OCI-LY3 (cell line): ENCODE results near the gene SLC6A20.

ENCODE experiments used
- H2AFZ ChIP-seq: fragments of 200-600, 300-600 bp; shearing (Covaris generic); 2 replicates; pipeline ENCODE4 v1.6.0; 2014; ENCODE audit warnings: antibody characterized with exemption, low read depth, low read length
- H3K27ac ChIP-seq: fragments of 200-600, 300-600 bp; sonication (generic); 2 replicates; pipeline ENCODE4 v1.5.1; 2014; ENCODE audit warnings: mild to moderate bottlenecking, low read length, moderate library complexity, mixed read lengths
- H3K27me3 ChIP-seq: fragments of 200-600, 300-600 bp; sonication (generic); 2 replicates; pipeline ENCODE4 v1.6.1; 2014; ENCODE audit warnings: low read depth, low read length, mixed read lengths
- H3K36me3 ChIP-seq: fragments of 200-600, 300-600 bp; sonication (generic); replicated peaks from 2 replicates; pipeline ENCODE3; 2014; ENCODE audit warnings: low read depth, low read length, mixed read lengths
- H3K4me1 ChIP-seq: fragments of 300-600, 200-600 bp; sonication (generic); 2 replicates; pipeline ENCODE4 v1.6.1; 2014; ENCODE audit warnings: low read length, mixed read lengths
- H3K4me2 ChIP-seq: fragments of 200-600, 300-600 bp; sonication (generic); 2 replicates; pipeline ENCODE4 v1.6.1; 2014; ENCODE audit warnings: low read length, mixed read lengths
- H3K4me3 ChIP-seq: fragments of 300-600, 200-600 bp; sonication (generic); 2 replicates; pipeline ENCODE4 v1.5.1; 2014; ENCODE audit warnings: antibody characterized with exemption, mild to moderate bottlenecking, low read length, moderate library complexity
- H3K79me2 ChIP-seq: fragments of 300-600, 200-600 bp; shearing (Covaris generic); 2 replicates; pipeline ENCODE4 v1.6.1; 2014; ENCODE audit warnings: mild to moderate bottlenecking, low read length, mixed read lengths
- H3K9ac ChIP-seq: fragments of 300-600, 200-600 bp; shearing (Covaris generic); 2 replicates; pipeline ENCODE4 v1.6.0; 2014; ENCODE audit warnings: mild to moderate bottlenecking, low read length, moderate library complexity
- H3K9me3 ChIP-seq: fragments of 200-600, 300-600 bp; shearing (Covaris generic); 2 replicates; pipeline ENCODE4 v1.6.1; 2014; ENCODE audit warnings: low read length, mixed read lengths; ENCODE audit not compliant: insufficient read depth
- H4K20me1 ChIP-seq: fragments of 200-600, 300-600 bp; sonication (generic); 2 replicates; pipeline ENCODE4 v1.6.1; 2016; ENCODE audit warnings: low read length, mixed read lengths; ENCODE audit not compliant: insufficient read depth
- EZH2phosphoT487 ChIP-seq: fragments of 200-600 bp; shearing (Covaris generic); IDR thresholded peaks from 2 replicates; pipeline ENCODE4 v1.6.1; 2018; ENCODE audit warnings: antibody characterized with exemption, mixed run types, low read depth
- TF ChIP-seq, protein P1 (sequence below): fragments of 200-600, 300-600 bp; sonication (generic); IDR thresholded peaks from 2 replicates; pipeline ENCODE4 v1.5.1; 2014; ENCODE audit warnings: antibody characterized with exemption, low read length, low read depth

SLC6A20 gene

DNA sequence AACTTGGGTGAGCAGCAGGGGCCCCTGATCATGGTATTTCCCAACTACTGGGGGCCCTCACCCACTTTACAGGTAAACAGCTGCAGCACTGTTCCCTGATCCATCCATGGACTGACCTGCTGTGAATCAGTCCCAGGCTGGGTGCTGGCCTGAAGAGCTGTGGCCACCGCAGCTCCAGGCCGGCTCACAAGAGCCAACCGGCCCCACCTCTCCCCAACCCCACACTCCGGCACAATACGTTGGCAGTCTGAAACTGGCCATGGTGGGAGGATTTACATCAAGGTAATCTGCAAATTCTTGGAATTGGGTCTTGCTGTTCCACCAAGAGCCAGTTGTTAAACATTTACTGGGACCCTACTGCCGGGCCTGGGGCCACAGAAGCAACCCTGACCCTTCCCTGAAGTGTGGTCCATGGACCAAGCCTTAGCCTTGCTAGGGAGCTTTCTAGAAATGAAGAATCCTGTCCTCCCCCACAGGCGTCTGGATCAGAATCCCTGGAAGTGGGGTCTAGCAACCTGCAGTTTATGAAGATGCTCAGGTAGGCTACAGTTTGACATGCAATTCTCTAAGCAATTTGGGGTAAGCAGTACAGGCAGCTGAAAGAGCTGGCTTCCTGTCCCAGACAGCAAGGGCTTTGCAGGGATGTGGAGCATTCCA is 3.7 kb downstream of the SLC6A20 start:
- H3K9ac ChIP-seq = no peak overlapping the region
- H4K20me1 ChIP-seq = no peaks in the 10 kb centered on the region
- no peak overlapping the region for H3K4me3 ChIP-seq
- no peak overlapping the region for H3K4me2 ChIP-seq
- H3K79me2 ChIP-seq = no peaks in the 10 kb centered on the region
- no peaks in the 10 kb centered on the region for H3K36me3 ChIP-seq
- no peak for TF ChIP-seq EZH2phosphoT487
- TF ChIP-seq, protein P1, sequence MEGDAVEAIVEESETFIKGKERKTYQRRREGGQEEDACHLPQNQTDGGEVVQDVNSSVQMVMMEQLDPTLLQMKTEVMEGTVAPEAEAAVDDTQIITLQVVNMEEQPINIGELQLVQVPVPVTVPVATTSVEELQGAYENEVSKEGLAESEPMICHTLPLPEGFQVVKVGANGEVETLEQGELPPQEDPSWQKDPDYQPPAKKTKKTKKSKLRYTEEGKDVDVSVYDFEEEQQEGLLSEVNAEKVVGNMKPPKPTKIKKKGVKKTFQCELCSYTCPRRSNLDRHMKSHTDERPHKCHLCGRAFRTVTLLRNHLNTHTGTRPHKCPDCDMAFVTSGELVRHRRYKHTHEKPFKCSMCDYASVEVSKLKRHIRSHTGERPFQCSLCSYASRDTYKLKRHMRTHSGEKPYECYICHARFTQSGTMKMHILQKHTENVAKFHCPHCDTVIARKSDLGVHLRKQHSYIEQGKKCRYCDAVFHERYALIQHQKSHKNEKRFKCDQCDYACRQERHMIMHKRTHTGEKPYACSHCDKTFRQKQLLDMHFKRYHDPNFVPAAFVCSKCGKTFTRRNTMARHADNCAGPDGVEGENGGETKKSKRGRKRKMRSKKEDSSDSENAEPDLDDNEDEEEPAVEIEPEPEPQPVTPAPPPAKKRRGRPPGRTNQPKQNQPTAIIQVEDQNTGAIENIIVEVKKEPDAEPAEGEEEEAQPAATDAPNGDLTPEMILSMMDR = no peak
- peaks cover 45% of the 10 kb centered on the region for H3K27me3 ChIP-seq
- no peak overlapping the region for H3K27ac ChIP-seq
- peaks cover 8% of the 10 kb centered on the region; the same call in 1 of the 2 replicates for H3K4me1 ChIP-seq
- H2AFZ ChIP-seq = no peak overlapping the region
- H3K9me3 ChIP-seq = peaks cover 9% of the 10 kb centered on the region; the same call in 1 of the 2 replicates

- no peaks in the 10 kb centered on the region for H3K79me2 ChIP-seq
- no peak overlapping the region for H3K27ac ChIP-seq
- no peak overlapping the region for H3K9ac ChIP-seq
- H3K9me3 ChIP-seq = peaks cover 9% of the 10 kb centered on the region; the same call in 1 of the 2 replicates
- no peak overlapping the region for H3K4me2 ChIP-seq
- H2AFZ ChIP-seq = no peak overlapping the region
- TF ChIP-seq, protein P1 = no peak
- H3K4me1 ChIP-seq = peaks cover 8% of the 10 kb centered on the region; the same call in 1 of the 2 replicates
- peaks cover 46% of the 10 kb centered on the region for H3K27me3 ChIP-seq
- H4K20me1 ChIP-seq = no peaks in the 10 kb centered on the region
- no peaks in the 10 kb centered on the region for H3K36me3 ChIP-seq
- H3K4me3 ChIP-seq = no peak overlapping the region
These were observed 4.3 kb downstream of the SLC6A20 start for GRCh38 chr3:45792036-45792435.

DNA sequence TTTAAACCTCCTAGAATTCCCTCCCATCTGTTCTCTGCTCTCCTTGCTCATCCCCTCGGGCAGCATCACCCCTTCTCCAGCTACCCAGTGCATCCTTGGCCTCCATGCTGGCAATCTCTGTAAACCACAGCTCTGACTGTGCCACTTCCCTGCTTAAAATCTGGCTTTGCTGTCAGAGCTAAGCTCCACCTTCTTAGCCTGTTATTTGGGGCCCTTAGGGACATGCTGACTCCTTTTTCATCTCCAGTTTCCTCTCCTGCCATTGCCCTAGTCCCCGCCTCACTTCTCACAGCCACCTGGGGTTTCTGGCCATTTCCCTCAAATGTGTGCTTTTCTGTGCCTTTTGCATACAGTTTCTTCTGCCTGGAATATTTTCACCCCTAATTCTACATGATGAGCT is 5.7 kb downstream of the SLC6A20 start:
- Histone ChIP-seq H3K36me3 (no peaks in the 10 kb centered on the region), H3K79me2 (no peaks in the 10 kb centered on the region), H2AFZ (no peak overlapping the region), H3K27me3 (peaks cover 53% of the 10 kb centered on the region), H3K27ac (no peak overlapping the region), H3K4me1 (peaks cover 8% of the 10 kb centered on the region; the same call in 1 of the 2 replicates), H3K4me2 (no peak overlapping the region), H3K9ac (no peak overlapping the region), H3K9me3 (peaks cover 9% of the 10 kb centered on the region; the same call in 1 of the 2 replicates), H3K4me3 (no peak overlapping the region), H4K20me1 (no peaks in the 10 kb centered on the region)
- TF ChIP-seq, protein P1 = no peak
- TF ChIP-seq EZH2phosphoT487 = no peak

GRCh38 chr3:45789235-45789812 is 7.0 kb downstream of the SLC6A20 start:
- no peaks in the 10 kb centered on the region for H4K20me1 ChIP-seq
- H3K9ac ChIP-seq = no peak overlapping the region
- TF ChIP-seq, protein P1 = no peak
- TF ChIP-seq EZH2phosphoT487 = no peak
- no peaks in the 10 kb centered on the region for H3K79me2 ChIP-seq
- no peak overlapping the region for H3K27ac ChIP-seq
- H3K4me2 ChIP-seq = no peak overlapping the region
- peaks cover 9% of the 10 kb centered on the region; the same call in 1 of the 2 replicates for H3K9me3 ChIP-seq
- no peak overlapping the region for H3K4me3 ChIP-seq
- H2AFZ ChIP-seq = no peak overlapping the region
- peaks cover 53% of the 10 kb centered on the region for H3K27me3 ChIP-seq
- peaks cover 8% of the 10 kb centered on the region; the same call in 1 of the 2 replicates for H3K4me1 ChIP-seq
- no peaks in the 10 kb centered on the region for H3K36me3 ChIP-seq
